WTC11 (cell line): Measurements from ENCODE around the gene NR3C2.

Experiments used
- CREB1 ChIP-seq: sonication (generic); formaldehyde crosslinking; IDR thresholded peaks from 2 replicates; pipeline ENCODE4 v1.8.0; 2023; ENCODE audit warnings: mild to moderate bottlenecking, missing genetic modification reagents
- CREM ChIP-seq: sonication (generic); formaldehyde crosslinking; IDR thresholded peaks from 2 replicates; pipeline ENCODE4 v1.8.1; 2022; ENCODE audit warnings: mild to moderate bottlenecking, missing genetic modification reagents, moderate library complexity
- JUN ChIP-seq: sonication (generic); formaldehyde crosslinking; IDR thresholded peaks from 2 replicates; pipeline ENCODE4 v1.8.0; 2023; ENCODE audit warnings: mild to moderate bottlenecking, missing genetic modification reagents
- PRRX2 ChIP-seq: fragments of 250-450 bp; sonication (Bioruptor Pico); IDR thresholded peaks from 2 replicates; pipeline ENCODE4 v1.8.0; 2021; ENCODE audit warnings: mild to moderate bottlenecking
- ZNF416 ChIP-seq: fragments of 250-450 bp; sonication (Bioruptor Pico); IDR thresholded peaks from 2 replicates; pipeline ENCODE4 v1.9.0; 2021; ENCODE audit warnings: mild to moderate bottlenecking, inconsistent platforms
- TF ChIP-seq, protein P1 (sequence below): fragments of 200-600 bp; IDR thresholded peaks from 2 replicates; pipeline ENCODE4 v1.8.0; 2022; ENCODE audit warnings: antibody characterized with exemption
- TF ChIP-seq, protein P2 (sequence below): sonication (generic); formaldehyde crosslinking; conservative IDR thresholded peaks from 2 replicates; pipeline ENCODE4 v1.8.1; 2022; ENCODE audit warnings: mild to moderate bottlenecking, missing genetic modification reagents
- TF ChIP-seq, protein P3 (sequence below): sonication (generic); formaldehyde crosslinking; IDR thresholded peaks from 2 replicates; pipeline ENCODE4 v1.8.0; 2022; ENCODE audit warnings: mild to moderate bottlenecking, missing genetic modification reagents
- TF ChIP-seq, protein P4 (sequence below): sonication (generic); formaldehyde crosslinking; IDR thresholded peaks from 2 replicates; pipeline ENCODE4 v1.8.0; 2022; ENCODE audit warnings: mild to moderate bottlenecking, missing genetic modification reagents
- TF ChIP-seq, protein P5 (sequence below): sonication (generic); formaldehyde crosslinking; IDR thresholded peaks from 2 replicates; pipeline ENCODE4 v1.8.1; 2023; ENCODE audit warnings: mild to moderate bottlenecking, missing genetic modification reagents, moderate library complexity
- TF ChIP-seq, protein P6 (sequence below): sonication (generic); formaldehyde crosslinking; IDR thresholded peaks from 2 replicates; pipeline ENCODE4 v1.8.0; 2022; ENCODE audit warnings: mild to moderate bottlenecking, missing genetic modification reagents

DNA sequence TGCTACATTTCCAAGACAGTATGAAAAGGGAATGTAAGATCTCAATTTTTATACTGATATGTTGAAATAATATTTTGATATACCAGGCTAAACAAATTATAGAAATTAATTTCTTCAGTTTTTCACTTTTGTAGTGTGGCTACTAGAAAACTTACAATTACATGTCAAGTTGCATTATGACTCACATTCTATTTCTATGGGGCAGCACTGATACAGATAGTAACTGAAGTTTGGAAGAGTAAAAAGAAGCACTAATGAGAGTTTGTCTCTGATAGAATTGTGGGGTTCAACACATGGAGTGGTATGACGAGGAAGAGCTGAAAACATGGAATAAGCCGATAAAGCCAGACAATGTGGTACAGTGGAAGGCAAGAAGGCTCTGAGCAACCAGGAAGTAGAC lies 95.6 kb downstream of the NR3C2 start:
- TF ChIP-seq, protein P1, sequence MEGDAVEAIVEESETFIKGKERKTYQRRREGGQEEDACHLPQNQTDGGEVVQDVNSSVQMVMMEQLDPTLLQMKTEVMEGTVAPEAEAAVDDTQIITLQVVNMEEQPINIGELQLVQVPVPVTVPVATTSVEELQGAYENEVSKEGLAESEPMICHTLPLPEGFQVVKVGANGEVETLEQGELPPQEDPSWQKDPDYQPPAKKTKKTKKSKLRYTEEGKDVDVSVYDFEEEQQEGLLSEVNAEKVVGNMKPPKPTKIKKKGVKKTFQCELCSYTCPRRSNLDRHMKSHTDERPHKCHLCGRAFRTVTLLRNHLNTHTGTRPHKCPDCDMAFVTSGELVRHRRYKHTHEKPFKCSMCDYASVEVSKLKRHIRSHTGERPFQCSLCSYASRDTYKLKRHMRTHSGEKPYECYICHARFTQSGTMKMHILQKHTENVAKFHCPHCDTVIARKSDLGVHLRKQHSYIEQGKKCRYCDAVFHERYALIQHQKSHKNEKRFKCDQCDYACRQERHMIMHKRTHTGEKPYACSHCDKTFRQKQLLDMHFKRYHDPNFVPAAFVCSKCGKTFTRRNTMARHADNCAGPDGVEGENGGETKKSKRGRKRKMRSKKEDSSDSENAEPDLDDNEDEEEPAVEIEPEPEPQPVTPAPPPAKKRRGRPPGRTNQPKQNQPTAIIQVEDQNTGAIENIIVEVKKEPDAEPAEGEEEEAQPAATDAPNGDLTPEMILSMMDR, result no peak
- TF ChIP-seq PRRX2 (CRISPR knock-in tag), result no peak
- TF ChIP-seq, protein P2, sequence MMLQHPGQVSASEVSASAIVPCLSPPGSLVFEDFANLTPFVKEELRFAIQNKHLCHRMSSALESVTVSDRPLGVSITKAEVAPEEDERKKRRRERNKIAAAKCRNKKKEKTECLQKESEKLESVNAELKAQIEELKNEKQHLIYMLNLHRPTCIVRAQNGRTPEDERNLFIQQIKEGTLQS (CRISPR knock-in tag), result no peak
- TF ChIP-seq, protein P3, sequence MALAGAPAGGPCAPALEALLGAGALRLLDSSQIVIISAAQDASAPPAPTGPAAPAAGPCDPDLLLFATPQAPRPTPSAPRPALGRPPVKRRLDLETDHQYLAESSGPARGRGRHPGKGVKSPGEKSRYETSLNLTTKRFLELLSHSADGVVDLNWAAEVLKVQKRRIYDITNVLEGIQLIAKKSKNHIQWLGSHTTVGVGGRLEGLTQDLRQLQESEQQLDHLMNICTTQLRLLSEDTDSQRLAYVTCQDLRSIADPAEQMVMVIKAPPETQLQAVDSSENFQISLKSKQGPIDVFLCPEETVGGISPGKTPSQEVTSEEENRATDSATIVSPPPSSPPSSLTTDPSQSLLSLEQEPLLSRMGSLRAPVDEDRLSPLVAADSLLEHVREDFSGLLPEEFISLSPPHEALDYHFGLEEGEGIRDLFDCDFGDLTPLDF (CRISPR knock-in tag), result no peak
- TF ChIP-seq, protein P4, sequence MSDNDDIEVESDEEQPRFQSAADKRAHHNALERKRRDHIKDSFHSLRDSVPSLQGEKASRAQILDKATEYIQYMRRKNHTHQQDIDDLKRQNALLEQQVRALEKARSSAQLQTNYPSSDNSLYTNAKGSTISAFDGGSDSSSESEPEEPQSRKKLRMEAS (CRISPR knock-in tag), result no peak
- TF ChIP-seq, protein P5, sequence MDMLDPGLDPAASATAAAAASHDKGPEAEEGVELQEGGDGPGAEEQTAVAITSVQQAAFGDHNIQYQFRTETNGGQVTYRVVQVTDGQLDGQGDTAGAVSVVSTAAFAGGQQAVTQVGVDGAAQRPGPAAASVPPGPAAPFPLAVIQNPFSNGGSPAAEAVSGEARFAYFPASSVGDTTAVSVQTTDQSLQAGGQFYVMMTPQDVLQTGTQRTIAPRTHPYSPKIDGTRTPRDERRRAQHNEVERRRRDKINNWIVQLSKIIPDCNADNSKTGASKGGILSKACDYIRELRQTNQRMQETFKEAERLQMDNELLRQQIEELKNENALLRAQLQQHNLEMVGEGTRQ (CRISPR knock-in tag), result no peak
- no peak for TF ChIP-seq JUN (CRISPR knock-in tag)
- no peak for TF ChIP-seq CREB1 (CRISPR knock-in tag)
- TF ChIP-seq, protein P6, sequence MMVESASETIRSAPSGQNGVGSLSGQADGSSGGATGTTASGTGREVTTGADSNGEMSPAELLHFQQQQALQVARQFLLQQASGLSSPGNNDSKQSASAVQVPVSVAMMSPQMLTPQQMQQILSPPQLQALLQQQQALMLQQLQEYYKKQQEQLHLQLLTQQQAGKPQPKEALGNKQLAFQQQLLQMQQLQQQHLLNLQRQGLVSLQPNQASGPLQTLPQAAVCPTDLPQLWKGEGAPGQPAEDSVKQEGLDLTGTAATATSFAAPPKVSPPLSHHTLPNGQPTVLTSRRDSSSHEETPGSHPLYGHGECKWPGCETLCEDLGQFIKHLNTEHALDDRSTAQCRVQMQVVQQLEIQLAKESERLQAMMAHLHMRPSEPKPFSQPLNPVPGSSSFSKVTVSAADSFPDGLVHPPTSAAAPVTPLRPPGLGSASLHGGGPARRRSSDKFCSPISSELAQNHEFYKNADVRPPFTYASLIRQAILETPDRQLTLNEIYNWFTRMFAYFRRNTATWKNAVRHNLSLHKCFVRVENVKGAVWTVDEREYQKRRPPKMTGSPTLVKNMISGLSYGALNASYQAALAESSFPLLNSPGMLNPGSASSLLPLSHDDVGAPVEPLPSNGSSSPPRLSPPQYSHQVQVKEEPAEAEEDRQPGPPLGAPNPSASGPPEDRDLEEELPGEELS, result no peak
- TF ChIP-seq ZNF416 (CRISPR knock-in tag), result no peak
- TF ChIP-seq CREM, result no peak
